Ascending aorta (tissue), 2 donors: ENCODE results near the gene SLAMF8. TPM values are rescaled to one million over a fixed set of nuclear protein-coding genes. Genes with fewer than 3 reads are reported as not detected.

ENCODE experiments used
- DNase-seq, 2 donors: peaks; one replicate each; pipeline ENCODE4 v3.0.0-alpha.2; 2019; ENCODE audit warnings: low spot score in 2 of 2
- H3K27ac ChIP-seq, 2 donors: fragments of 200-600 bp; sonication (generic); one replicate each; pipeline ENCODE4 v1.5.1; 2016 to 2017; ENCODE audit warnings: mild to moderate bottlenecking in 1 of 2
- H3K27me3 ChIP-seq: fragments of 200-600 bp; sonication (generic); one replicate; pipeline ENCODE4 v1.5.1; 2017
- H3K36me3 ChIP-seq, 2 donors: fragments of 200-600 bp; sonication (generic); one replicate each; pipeline ENCODE4 v1.5.1; 2016
- H3K4me1 ChIP-seq, 2 donors: fragments of 200-600 bp; sonication (generic); one replicate each; pipeline ENCODE4 v1.5.1; 2016 to 2017; ENCODE audit warnings: mild to moderate bottlenecking in 1 of 2
- H3K4me3 ChIP-seq, 2 donors: fragments of 200-600 bp; sonication (generic); one replicate each; pipeline ENCODE4 v1.5.1; 2016 to 2017; ENCODE audit warnings: mild to moderate bottlenecking in 1 of 2
- H3K9me3 ChIP-seq, 2 donors: fragments of 200-600 bp; sonication (generic); one replicate each; pipeline ENCODE4 v1.5.1; 2016
- CTCF ChIP-seq, 3 experiments: fragments of 200-600 bp in 2 of 3; fragments of 450-650 bp in 1 of 3; sonication (generic) in 2 of 3; IDR thresholded peaks; one replicate each; pipeline ENCODE4 v1.5.1; 2016 to 2019; ENCODE audit warnings: antibody characterized with exemption in 3 of 3, mild to moderate bottlenecking in 1 of 3, moderate library complexity in 1 of 3
- intact Hi-C: fragments of 100-400 bp; cut with DNase I; formaldehyde crosslinking; loops from one replicate; pipeline ENCODE4 v1.15.1; 2023
- total RNA-seq: library from RNA; depleted of rRNA; stranded (reverse); fragments of >200 nt; gene quantifications from one replicate; pipeline ENCODE4 v1.1.0, GENCODE V29; 2016

Gene SLAMF8
- total RNA-seq, 1 donor from 2014 or later = 6.7 TPM

GRCh38 chr1:159783724-159784123 lies 42.9 kb upstream of the SLAMF8 start:
- Histone ChIP-seq H3K4me1 (peaks cover 3 to 14% of the 10 kb centered on the region in 2 donors), H3K36me3 (no peaks in the 10 kb centered on the region), H3K27me3 (no peaks in the 10 kb centered on the region), H3K27ac (no peak overlapping the region), H3K4me3 (no peak overlapping the region), H3K9me3 (no peaks in the 10 kb centered on the region)
- intact Hi-C loops = loop anchor here (5.0 to 10.0 kb wide), 2 partner anchors 224 to 501 kb away; partner anchors contain the start of gene PEX19
- no peak for TF ChIP-seq CTCF (IDR thresholded peaks at IDR 0.05)
- DNase-seq = no peak

DNA sequence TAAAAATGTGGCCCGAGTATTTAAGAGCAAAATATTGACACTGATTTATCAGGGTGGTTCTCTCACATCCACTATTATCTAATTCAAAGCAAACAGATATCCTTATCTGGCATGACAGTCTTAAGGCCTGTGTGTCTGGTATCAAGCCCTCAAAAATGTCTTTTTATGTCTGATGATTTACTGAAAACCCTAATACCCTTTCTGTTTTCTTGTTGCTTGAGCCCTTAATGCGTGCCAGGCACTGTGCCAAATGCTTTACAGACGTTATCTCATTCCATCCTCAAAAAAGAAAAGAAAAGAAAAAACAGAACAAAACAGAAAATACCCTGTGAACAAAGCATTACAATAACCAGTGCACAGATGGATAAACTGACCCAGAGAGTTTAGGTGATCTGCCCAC lies 40.2 kb upstream of the SLAMF8 start:
- no peak overlapping the region for H3K27ac ChIP-seq
- no peak for TF ChIP-seq CTCF (IDR thresholded peaks at IDR 0.05)
- no peaks in the 10 kb centered on the region for H3K9me3 ChIP-seq
- intact Hi-C loops = loop anchor here (10.0 kb wide), 1 partner anchor 498 kb away; the partner anchor contains the start of gene PEX19
- peaks cover 2% of the 10 kb centered on the region in 2 donors for H3K4me1 ChIP-seq
- H3K27me3 ChIP-seq = no peaks in the 10 kb centered on the region
- DNase-seq = no peak
- H3K4me3 ChIP-seq = no peak overlapping the region
- no peaks in the 10 kb centered on the region for H3K36me3 ChIP-seq

DNA sequence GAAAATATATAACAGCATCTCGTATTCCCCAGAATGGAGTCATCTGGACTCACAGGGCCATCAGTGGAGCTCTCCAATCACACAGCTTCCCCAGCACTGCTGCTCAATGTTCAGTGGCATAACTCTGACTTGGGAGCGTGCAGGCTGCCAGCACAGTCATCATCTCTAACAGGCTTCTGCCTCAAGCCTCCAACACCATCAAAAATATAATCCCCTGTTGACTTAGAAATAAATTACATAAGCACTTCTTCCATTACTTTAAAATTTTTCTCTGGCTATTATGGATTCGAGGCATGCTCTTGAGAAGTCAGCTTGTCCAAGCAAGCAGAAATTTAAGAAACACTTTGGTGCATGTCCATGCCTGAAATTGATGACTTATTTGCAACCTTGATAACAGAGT lies 39.7 kb upstream of the SLAMF8 start:
- Histone ChIP-seq H3K27me3 (no peaks in the 10 kb centered on the region), H3K4me3 (no peak overlapping the region), H3K36me3 (no peaks in the 10 kb centered on the region), H3K4me1 (no peaks in the 10 kb centered on the region), H3K27ac (no peak overlapping the region), H3K9me3 (no peaks in the 10 kb centered on the region)
- intact Hi-C loops = loop anchor here (10.0 kb wide), 1 partner anchor 498 kb away; the partner anchor contains the start of gene PEX19
- no peak for DNase-seq
- TF ChIP-seq CTCF (IDR thresholded peaks at IDR 0.05) = no peak

GRCh38 chr1:159790237-159790917 lies 36.3 kb upstream of the SLAMF8 start:
- DNase-seq = no peak
- H3K4me3 ChIP-seq = no peak overlapping the region
- no peaks in the 10 kb centered on the region for H3K9me3 ChIP-seq
- H3K4me1 ChIP-seq = no peaks in the 10 kb centered on the region
- no peak overlapping the region for H3K27ac ChIP-seq
- intact Hi-C loops = no loop called here
- TF ChIP-seq CTCF (IDR thresholded peaks at IDR 0.05) = peak; percentile 6 to 57 (median 41)
- H3K27me3 ChIP-seq = no peaks in the 10 kb centered on the region
- H3K36me3 ChIP-seq = no peaks in the 10 kb centered on the region

- H3K4me3 ChIP-seq = no peak overlapping the region
- intact Hi-C loops = no loop called here
- DNase-seq = no peak
- no peaks in the 10 kb centered on the region for H3K4me1 ChIP-seq
- H3K9me3 ChIP-seq = no peaks in the 10 kb centered on the region
- no peaks in the 10 kb centered on the region for H3K36me3 ChIP-seq
- no peaks in the 10 kb centered on the region for H3K27me3 ChIP-seq
- no peak for TF ChIP-seq CTCF (IDR thresholded peaks at IDR 0.05)
- H3K27ac ChIP-seq = no peak overlapping the region
Measured at GRCh38 chr1:159791031-159791430, 35.6 kb upstream of the SLAMF8 start.
